DND-41 (cell line): Measurements from ENCODE around the gene ANXA9.

Source experiments
- ATAC-seq: fragments of 200-7000 bp; cut with Tn5 transposase; 3 replicates; pipeline ENCODE4 v1.9.1; 2021; ENCODE audit warnings: low read depth; ENCODE audit not compliant: insufficient read depth
- DNase-seq: peaks from one replicate; pipeline ENCODE4 v3.0.0-alpha.2; 2020
- H2AFZ ChIP-seq: 2 replicates; pipeline ENCODE4 v1.6.0; 2012; ENCODE audit warnings: low read depth, low read length
- H3K27ac ChIP-seq: 2 replicates; pipeline ENCODE4 v1.5.1; 2012; ENCODE audit warnings: low read length, inconsistent platforms
- H3K27me3 ChIP-seq: fragments of 200-600 bp; sonication (generic); 2 replicates; pipeline ENCODE4 v1.6.0; 2012; ENCODE audit warnings: low read length, mild to moderate bottlenecking, inconsistent platforms; ENCODE audit not compliant: insufficient read depth, poor library complexity
- H3K36me3 ChIP-seq: 2 replicates; pipeline ENCODE4 v1.5.1; 2012; ENCODE audit warnings: low read length, inconsistent platforms; ENCODE audit not compliant: insufficient read depth
- H3K4me1 ChIP-seq: 2 replicates; pipeline ENCODE4 v1.5.1; 2012; ENCODE audit warnings: mild to moderate bottlenecking, low read length; ENCODE audit not compliant: insufficient read depth
- H3K4me2 ChIP-seq: 2 replicates; pipeline ENCODE4 v1.6.0; 2012; ENCODE audit warnings: mild to moderate bottlenecking, moderate library complexity, low read length, inconsistent platforms; ENCODE audit not compliant: insufficient read depth
- H3K4me3 ChIP-seq, 2 experiments: fragments of 200-600 bp in 1 of 2; shearing (Covaris generic) in 1 of 2; 2 replicates each; pipeline ENCODE4 v1.5.1; 2012 to 2016; ENCODE audit warnings: inconsistent platforms in 2 of 2, low read length in 2 of 2, mild to moderate bottlenecking in 2 of 2, low read depth in 1 of 2, moderate library complexity in 1 of 2
- H3K79me2 ChIP-seq: 2 replicates; pipeline ENCODE4 v1.6.0; 2012; ENCODE audit warnings: low read length, inconsistent platforms; ENCODE audit not compliant: insufficient read depth
- H3K9ac ChIP-seq: 2 replicates; pipeline ENCODE4 v1.6.0; 2012; ENCODE audit warnings: low read depth, mild to moderate bottlenecking, inconsistent platforms, low read length, moderate library complexity
- H3K9me3 ChIP-seq: 2 replicates; pipeline ENCODE4 v1.5.1; 2012; ENCODE audit warnings: low read length, moderate library complexity, mild to moderate bottlenecking, inconsistent platforms; ENCODE audit not compliant: insufficient read depth, severe bottlenecking
- H4K20me1 ChIP-seq: 2 replicates; pipeline ENCODE4 v1.6.0; 2012; ENCODE audit warnings: low read length; ENCODE audit not compliant: insufficient read depth
- EZH2 ChIP-seq: IDR thresholded peaks from 3 replicates; pipeline ENCODE4 v1.6.1; 2012; ENCODE audit warnings: borderline replicate concordance, low read depth, mild to moderate bottlenecking, moderate library complexity, low read length, inconsistent platforms; ENCODE audit not compliant: severe bottlenecking
- TF ChIP-seq, protein P1 (sequence below): IDR thresholded peaks from 2 replicates; pipeline ENCODE4 v1.5.1; 2012; ENCODE audit warnings: borderline replicate concordance, low read length, moderate library complexity, mild to moderate bottlenecking; ENCODE audit not compliant: poor library complexity, severe bottlenecking; ENCODE audit errors: extremely low read depth

The ANXA9 gene

DNA sequence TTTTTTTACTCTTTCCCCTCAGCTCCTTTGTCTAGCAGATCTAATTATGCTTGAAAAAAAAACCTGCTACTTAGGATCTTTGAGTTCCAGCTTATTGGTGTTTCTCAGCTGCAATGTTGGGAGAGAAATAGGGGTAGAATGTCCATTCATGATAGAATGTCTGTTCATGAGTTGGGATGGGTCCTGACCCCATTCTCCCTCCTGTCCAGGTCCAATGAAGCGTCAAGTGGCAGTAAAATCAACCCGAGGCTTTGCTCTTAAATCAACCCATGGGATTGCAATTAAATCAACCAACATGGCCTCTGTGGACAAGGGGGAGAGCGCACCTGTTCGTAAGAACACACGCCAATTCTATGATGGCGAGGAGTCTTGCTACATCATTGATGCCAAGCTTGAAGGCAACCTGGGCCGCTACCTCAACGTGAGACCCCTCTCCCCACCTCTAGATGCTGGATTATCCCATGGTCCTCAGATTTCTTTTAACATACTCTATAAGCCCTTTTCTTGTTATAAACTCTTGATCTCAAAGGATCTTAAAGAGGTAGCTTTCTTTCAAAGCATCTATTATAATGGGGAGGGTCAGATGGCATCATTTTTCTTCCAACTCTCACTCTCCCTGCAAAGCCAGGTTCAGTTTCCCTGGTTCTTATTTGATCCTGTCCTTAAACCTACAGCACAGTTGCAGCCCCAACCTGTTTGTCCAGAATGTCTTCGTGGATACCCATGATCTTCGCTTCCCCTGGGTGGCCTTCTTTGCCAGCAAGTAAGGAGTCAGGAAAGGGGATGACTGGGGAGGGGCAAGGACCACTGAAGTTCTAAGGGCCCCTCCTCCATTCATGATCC lies 18.6 kb upstream of the ANXA9 start:
- Histone ChIP-seq H3K9me3 (no peaks in the 10 kb centered on the region), H3K9ac (no peak overlapping the region), H3K4me2 (no peak overlapping the region), H4K20me1 (peaks cover 7% of the 10 kb centered on the region), H3K27ac (no peak overlapping the region), H3K4me1 (no peaks in the 10 kb centered on the region), H3K4me3 (no peak overlapping the region), H3K36me3 (peaks cover 95% of the 10 kb centered on the region), H2AFZ (no peak overlapping the region), H3K27me3 (no peaks in the 10 kb centered on the region), H3K79me2 (peaks cover 4% of the 10 kb centered on the region; the same call in 1 of the 2 replicates)
- ATAC-seq: no peak
- DNase-seq: no peak
- TF ChIP-seq EZH2: no peak
- TF ChIP-seq, protein P1, sequence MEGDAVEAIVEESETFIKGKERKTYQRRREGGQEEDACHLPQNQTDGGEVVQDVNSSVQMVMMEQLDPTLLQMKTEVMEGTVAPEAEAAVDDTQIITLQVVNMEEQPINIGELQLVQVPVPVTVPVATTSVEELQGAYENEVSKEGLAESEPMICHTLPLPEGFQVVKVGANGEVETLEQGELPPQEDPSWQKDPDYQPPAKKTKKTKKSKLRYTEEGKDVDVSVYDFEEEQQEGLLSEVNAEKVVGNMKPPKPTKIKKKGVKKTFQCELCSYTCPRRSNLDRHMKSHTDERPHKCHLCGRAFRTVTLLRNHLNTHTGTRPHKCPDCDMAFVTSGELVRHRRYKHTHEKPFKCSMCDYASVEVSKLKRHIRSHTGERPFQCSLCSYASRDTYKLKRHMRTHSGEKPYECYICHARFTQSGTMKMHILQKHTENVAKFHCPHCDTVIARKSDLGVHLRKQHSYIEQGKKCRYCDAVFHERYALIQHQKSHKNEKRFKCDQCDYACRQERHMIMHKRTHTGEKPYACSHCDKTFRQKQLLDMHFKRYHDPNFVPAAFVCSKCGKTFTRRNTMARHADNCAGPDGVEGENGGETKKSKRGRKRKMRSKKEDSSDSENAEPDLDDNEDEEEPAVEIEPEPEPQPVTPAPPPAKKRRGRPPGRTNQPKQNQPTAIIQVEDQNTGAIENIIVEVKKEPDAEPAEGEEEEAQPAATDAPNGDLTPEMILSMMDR: no peak

DNA sequence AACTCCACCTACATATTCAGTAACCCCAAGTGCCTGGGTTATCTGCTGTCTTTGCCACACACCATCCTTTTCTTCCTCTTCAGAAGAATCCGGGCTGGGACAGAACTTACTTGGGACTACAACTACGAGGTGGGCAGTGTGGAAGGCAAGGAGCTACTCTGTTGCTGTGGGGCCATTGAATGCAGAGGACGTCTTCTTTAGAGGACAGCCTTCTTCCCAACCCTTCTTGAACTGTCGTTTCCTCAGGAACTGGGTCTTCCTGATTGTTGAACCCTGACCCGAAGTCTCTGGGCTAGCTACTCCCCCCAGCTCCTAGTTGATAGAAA lies 18.0 kb upstream of the ANXA9 start:
- Histone ChIP-seq H3K9me3 (no peaks in the 10 kb centered on the region), H3K36me3 (peaks cover 95% of the 10 kb centered on the region), H3K27me3 (no peaks in the 10 kb centered on the region), H3K4me3 (no peak overlapping the region), H4K20me1 (peaks cover 13% of the 10 kb centered on the region), H2AFZ (no peak overlapping the region), H3K4me1 (no peaks in the 10 kb centered on the region), H3K27ac (no peak overlapping the region), H3K79me2 (peaks cover 10% of the 10 kb centered on the region), H3K4me2 (no peak overlapping the region), H3K9ac (no peak overlapping the region)
- no peak for TF ChIP-seq EZH2
- TF ChIP-seq, protein P1: no peak
- no peak for ATAC-seq
- DNase-seq: no peak

DNA sequence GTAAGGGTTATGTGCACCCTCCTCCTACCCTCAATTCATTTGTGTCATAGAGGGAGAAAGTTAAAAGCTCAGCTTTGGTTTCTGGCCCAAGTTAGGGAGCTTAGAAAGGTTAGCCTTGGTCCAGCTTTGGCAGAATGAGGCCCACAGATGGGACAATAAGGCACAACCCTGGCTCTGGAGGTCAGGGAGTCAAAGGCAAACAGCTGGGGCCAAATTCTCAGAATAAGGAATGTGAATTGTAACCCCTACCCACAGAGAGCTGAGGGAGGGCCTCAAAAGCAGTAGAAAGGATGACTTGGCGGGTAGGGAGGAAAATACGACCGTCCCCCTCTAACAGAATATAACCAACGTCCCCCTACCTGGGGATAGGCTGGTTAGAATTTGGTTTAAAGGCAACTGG lies 16.5 kb upstream of the ANXA9 start:
- peaks cover 88% of the 10 kb centered on the region for H3K36me3 ChIP-seq
- no peak for DNase-seq
- no peaks in the 10 kb centered on the region for H3K9me3 ChIP-seq
- H3K4me3 ChIP-seq: no peak overlapping the region
- H3K4me1 ChIP-seq: peaks cover 4% of the 10 kb centered on the region; the same call in 1 of the 2 replicates
- no peak overlapping the region for H3K27ac ChIP-seq
- H3K79me2 ChIP-seq: peaks cover 25% of the 10 kb centered on the region
- no peak overlapping the region for H2AFZ ChIP-seq
- no peaks in the 10 kb centered on the region for H3K27me3 ChIP-seq
- no peak overlapping the region for H3K9ac ChIP-seq
- no peak for ATAC-seq
- TF ChIP-seq EZH2: no peak
- TF ChIP-seq, protein P1: no peak
- H4K20me1 ChIP-seq: peaks cover 23% of the 10 kb centered on the region
- no peak overlapping the region for H3K4me2 ChIP-seq
